GM11168 (cell line): ENCODE data around the gene SLC39A10.

ENCODE experiments used
- in situ Hi-C: fragments of 300-500 bp; cut with MboI; formaldehyde crosslinking; loops from one replicate; pipeline ENCODE4 v1.12.0; 2022; ENCODE audit warnings: low sequenced_read_pairs; ENCODE audit not compliant: unreplicated experiment

SLC39A10 gene

GRCh38 chr2:195706161-195706900 lies 49.3 kb downstream of the SLC39A10 start:
- in situ Hi-C loops: no loop called here

GRCh38 chr2:195709901-195710806 lies 53.1 kb downstream of the SLC39A10 start:
- in situ Hi-C loops: no loop called here

- in situ Hi-C loops: no loop called here
Measured at GRCh38 chr2:195711478-195711877, 54.5 kb downstream of the SLC39A10 start.

GRCh38 chr2:195716466-195716865 lies 59.4 kb downstream of the SLC39A10 start:
- in situ Hi-C loops: no loop called here

- in situ Hi-C loops: no loop called here
Measured at GRCh38 chr2:195721042-195721441, 64.0 kb downstream of the SLC39A10 start.

GRCh38 chr2:195722075-195722474 lies 65.0 kb downstream of the SLC39A10 start:
- in situ Hi-C loops: no loop called here

GRCh38 chr2:195727106-195727505 lies 70.1 kb downstream of the SLC39A10 start:
- in situ Hi-C loops: no loop called here

GRCh38 chr2:195730912-195731311 lies 73.9 kb downstream of the SLC39A10 start:
- in situ Hi-C loops: no loop called here

GRCh38 chr2:195732574-195732973 lies 75.5 kb downstream of the SLC39A10 start:
- in situ Hi-C loops: no loop called here

- in situ Hi-C loops: no loop called here
Measured at GRCh38 chr2:195733831-195734230, 76.8 kb downstream of the SLC39A10 start.

GRCh38 chr2:195734395-195734794 lies 77.4 kb downstream of the SLC39A10 start:
- in situ Hi-C loops: no loop called here

- in situ Hi-C loops: no loop called here
Measured at GRCh38 chr2:195734931-195735330, 77.9 kb downstream of the SLC39A10 start.

GRCh38 chr2:195735347-195735746 lies 78.3 kb downstream of the SLC39A10 start:
- in situ Hi-C loops: no loop called here

GRCh38 chr2:195737511-195738325 lies 80.7 kb downstream of the SLC39A10 start:
- in situ Hi-C loops: no loop called here

GRCh38 chr2:195741191-195741590 lies 84.2 kb downstream of the SLC39A10 start:
- in situ Hi-C loops: no loop called here

GRCh38 chr2:195756218-195756942 lies 99.4 kb downstream of the SLC39A10 start:
- in situ Hi-C loops: no loop called here

GRCh38 chr2:195758846-195759245 lies 101.8 kb downstream of the SLC39A10 start:
- in situ Hi-C loops: no loop called here

GRCh38 chr2:195759877-195760276 lies 102.9 kb downstream of the SLC39A10 start:
- in situ Hi-C loops: no loop called here

- in situ Hi-C loops: no loop called here
Measured at GRCh38 chr2:195763866-195764265, 106.8 kb downstream of the SLC39A10 start.

- in situ Hi-C loops: no loop called here
Measured at GRCh38 chr2:195766691-195767090, 109.7 kb downstream of the SLC39A10 start.
